H1 (cell line): ENCODE results near the gene FBLN5. TPM values are rescaled to one million over a fixed set of nuclear protein-coding genes. Genes with fewer than 3 reads are reported as not detected.

Experiments
- CTCF ChIA-PET: fragments of 300-600 bp; sonication (Branson Sonifier 250); formaldehyde crosslinking; loops from one replicate; lab custom pipeline; 2021; ENCODE audit not compliant: partially characterized antibody; lab: Charles Lee
- POLR2A ChIA-PET: fragments of 300-600 bp; sonication (Branson Sonifier 250); formaldehyde crosslinking; loops from one replicate; lab custom pipeline; 2021; ENCODE audit warnings: inconsistent platforms; ENCODE audit not compliant: partially characterized antibody; lab: Charles Lee
- DNase-seq, 2 experiments: peaks; one replicate each; pipeline versions ENCODE4 v3.0.0 to v3.0.0-alpha.2; 2010 to 2022; ENCODE audit warnings: low spot score in 2 of 2, low read depth in 1 of 2, mixed read lengths in 1 of 2
- FAIRE-seq: peaks from 2 replicates; lab custom pipeline; 2011; peaks lifted over from hg19 to GRCh38; lab: Jason Lieb, UNC
- H2AFZ ChIP-seq: 2 replicates; pipeline ENCODE4 v1.8.1; 2012; ENCODE audit warnings: low read length, inconsistent platforms
- H2AK5ac ChIP-seq: 2 replicates; pipeline ENCODE4 v1.6.1; 2013; ENCODE audit warnings: low read depth, low read length
- H2BK120ac ChIP-seq: replicated peaks from 2 replicates; pipeline ENCODE3; 2013; ENCODE audit warnings: low read depth, low read length, inconsistent platforms
- H2BK12ac ChIP-seq: 2 replicates; pipeline ENCODE4 v1.6.1; 2013; ENCODE audit warnings: low read depth, low read length
- H2BK15ac ChIP-seq: 2 replicates; pipeline ENCODE4 v1.6.1; 2013; ENCODE audit warnings: low read length
- H2BK20ac ChIP-seq: 2 replicates; pipeline ENCODE4 v1.6.1; 2013; ENCODE audit warnings: low read length
- H2BK5ac ChIP-seq: 2 replicates; pipeline ENCODE4 v1.6.1; 2013; ENCODE audit warnings: low read depth, low read length
- H3K14ac ChIP-seq: 2 replicates; pipeline ENCODE4 v1.6.1; 2013; ENCODE audit warnings: inconsistent platforms; ENCODE audit not compliant: insufficient read length
- H3K18ac ChIP-seq: 2 replicates; pipeline ENCODE4 v1.6.1; 2013; ENCODE audit warnings: low read length; ENCODE audit errors: extremely low read depth
- H3K23ac ChIP-seq: 2 replicates; pipeline ENCODE4 v1.6.1; 2013; ENCODE audit warnings: inconsistent platforms; ENCODE audit not compliant: insufficient read length
- H3K23me2 ChIP-seq: 2 replicates; pipeline ENCODE4 v1.6.1; 2013; ENCODE audit warnings: low read depth, low read length
- H3K27ac ChIP-seq: 2 replicates; pipeline ENCODE4 v1.6.1; 2011; ENCODE audit warnings: low read depth, low read length, inconsistent platforms
- H3K27me3 ChIP-seq, 4 experiments: replicated peaks in 1 of 4; 1 replicate in 1 of 4; 2 replicates in 3 of 4; pipeline versions ENCODE4 v1.6.1 to v1.8.1; 2011 to 2013; ENCODE audit warnings: low read length in 3 of 4, mild to moderate bottlenecking in 3 of 4, inconsistent platforms in 2 of 4, mixed read lengths in 2 of 4, moderate library complexity in 1 of 4; ENCODE audit not compliant: control insufficient read depth in 3 of 4, insufficient read depth in 3 of 4; ENCODE audit errors: extremely low read depth in 1 of 4
- H3K36me3 ChIP-seq, 4 experiments: 2 replicates each; pipeline versions ENCODE4 v1.6.1 to v1.8.1; 2011 to 2013; ENCODE audit warnings: mild to moderate bottlenecking in 4 of 4, low read length in 3 of 4, moderate library complexity in 2 of 4, control low read depth in 1 of 4, inconsistent platforms in 1 of 4; ENCODE audit not compliant: insufficient read depth in 4 of 4, control insufficient read depth in 2 of 4
- H3K4ac ChIP-seq: replicated peaks from 2 replicates; pipeline ENCODE3; 2013; ENCODE audit warnings: low read length, low read depth, mixed read lengths, inconsistent platforms; ENCODE audit not compliant: insufficient read length
- H3K4me1 ChIP-seq, 4 experiments: replicated peaks in 1 of 4; 1 replicate in 1 of 4; 2 replicates in 3 of 4; pipeline versions ENCODE4 v1.6.1 to v1.8.1; 2011 to 2013; ENCODE audit warnings: low read length in 3 of 4, inconsistent platforms in 2 of 4, mixed read lengths in 1 of 4; ENCODE audit not compliant: insufficient read depth in 4 of 4, control insufficient read depth in 3 of 4
- H3K4me2 ChIP-seq, 2 experiments: 2 replicates each; pipeline versions ENCODE4 v1.6.1 to v1.8.1; 2011 to 2013; ENCODE audit warnings: low read depth in 2 of 2, low read length in 2 of 2, control low read depth in 1 of 2, inconsistent platforms in 1 of 2, mild to moderate bottlenecking in 1 of 2; ENCODE audit not compliant: insufficient read depth in 1 of 2
- H3K4me3 ChIP-seq, 4 experiments: fragments of 200-600, 300-600 bp in 1 of 4; sonication (generic), shearing (Covaris generic), sonication (Bioruptor Twin) in 1 of 4; 2 replicates each; pipeline versions ENCODE4 v1.5.1 to v1.8.1; 2011 to 2016; ENCODE audit warnings: low read length in 4 of 4, low read depth in 3 of 4, control low read depth in 2 of 4, inconsistent platforms in 2 of 4, mild to moderate bottlenecking in 2 of 4, mixed read lengths in 1 of 4, moderate library complexity in 1 of 4; ENCODE audit not compliant: insufficient read depth in 2 of 4; ENCODE audit errors: extremely low read depth in 1 of 4
- H3K56ac ChIP-seq: replicated peaks from 2 replicates; pipeline ENCODE3; 2013; ENCODE audit warnings: low read depth, mild to moderate bottlenecking, mixed read lengths, low read length, inconsistent platforms; ENCODE audit not compliant: insufficient read length
- H3K79me1 ChIP-seq: 2 replicates; pipeline ENCODE4 v1.6.1; 2013; ENCODE audit warnings: low read depth, low read length, control low read depth
- H3K79me2 ChIP-seq, 2 experiments: 2 replicates each; pipeline versions ENCODE4 v1.6.1 to v1.8.1; 2012 to 2013; ENCODE audit warnings: low read length in 2 of 2, mild to moderate bottlenecking in 2 of 2, inconsistent platforms in 1 of 2; ENCODE audit not compliant: insufficient read depth in 2 of 2, control insufficient read depth in 1 of 2
- H3K9ac ChIP-seq, 4 experiments: replicated peaks in 1 of 4; 1 replicate in 1 of 4; 2 replicates in 3 of 4; pipeline versions ENCODE4 v1.6.1 to v1.8.1; 2011 to 2013; ENCODE audit warnings: low read depth in 3 of 4, low read length in 3 of 4, control low read depth in 2 of 4, mild to moderate bottlenecking in 2 of 4, moderate library complexity in 2 of 4, inconsistent platforms in 1 of 4; ENCODE audit errors: extremely low read depth in 1 of 4
- H3K9me3 ChIP-seq, 2 experiments: 2 replicates each; pipeline versions ENCODE4 v1.6.1 to v1.8.1; 2012 to 2013; ENCODE audit warnings: mild to moderate bottlenecking in 2 of 2, moderate library complexity in 2 of 2, control low read depth in 1 of 2, inconsistent platforms in 1 of 2, low read depth in 1 of 2, low read length in 1 of 2, mixed read lengths in 1 of 2; ENCODE audit not compliant: insufficient read depth in 2 of 2
- H4K20me1 ChIP-seq, 2 experiments: replicated peaks in 1 of 2; 2 replicates each; pipeline versions ENCODE3 to v1.8.1; 2011 to 2013; ENCODE audit warnings: inconsistent platforms in 2 of 2, low read length in 2 of 2, mild to moderate bottlenecking in 1 of 2; ENCODE audit not compliant: insufficient read depth in 2 of 2, control insufficient read depth in 1 of 2
- H4K5ac ChIP-seq: 2 replicates; pipeline ENCODE4 v1.6.1; 2013; ENCODE audit warnings: low read length, low read depth, mixed read lengths, inconsistent platforms; ENCODE audit not compliant: insufficient read length
- H4K8ac ChIP-seq: 2 replicates; pipeline ENCODE4 v1.8.0; 2013; ENCODE audit warnings: mild to moderate bottlenecking, moderate library complexity, low read length, inconsistent platforms; ENCODE audit not compliant: insufficient read depth; ENCODE audit errors: extremely low read depth
- H4K91ac ChIP-seq: replicated peaks from 2 replicates; pipeline ENCODE3; 2013; ENCODE audit warnings: low read length, mixed read lengths, inconsistent platforms; ENCODE audit not compliant: insufficient read length
- BRCA1 ChIP-seq: IDR thresholded peaks from 2 replicates; pipeline ENCODE4 v1.6.1; 2012; ENCODE audit warnings: low read depth, low read length, improper control_type of control experiment
- E2F6 ChIP-seq: IDR thresholded peaks from 2 replicates; pipeline ENCODE4 v1.6.1; 2012; ENCODE audit warnings: inconsistent platforms
- EP300 ChIP-seq, 2 experiments: IDR thresholded peaks; 1 replicate in 1 of 2; 2 replicates in 1 of 2; pipeline ENCODE4 v1.6.1; 2011 to 2012; ENCODE audit warnings: low read depth in 2 of 2, low read length in 2 of 2, mild to moderate bottlenecking in 2 of 2, borderline replicate concordance in 1 of 2, inconsistent platforms in 1 of 2, moderate library complexity in 1 of 2
- GABPA ChIP-seq: IDR thresholded peaks from 2 replicates; pipeline ENCODE4 v1.6.1; 2011; ENCODE audit warnings: mild to moderate bottlenecking, low read length, moderate library complexity, borderline replicate concordance; ENCODE audit not compliant: insufficient read depth
- RNF2 ChIP-seq: fragments of 200-900, 300-1000 bp; sonication (generic); IDR thresholded peaks from 2 replicates; pipeline ENCODE4 v1.7.1; 2016; ENCODE audit warnings: borderline replicate concordance, low read depth, mild to moderate bottlenecking, antibody characterized with exemption, low read length; ENCODE audit not compliant: poor library complexity, severe bottlenecking; ENCODE audit errors: missing control alignments
- RXRA ChIP-seq: IDR thresholded peaks from 2 replicates; pipeline ENCODE4 v1.6.1; 2011; ENCODE audit warnings: low read depth, mild to moderate bottlenecking, low read length, moderate library complexity; ENCODE audit not compliant: insufficient read depth
- SIRT6 ChIP-seq: IDR thresholded peaks from one replicate; pipeline ENCODE4 v1.7.1; 2012; ENCODE audit warnings: low read length, inconsistent platforms
- SIX5 ChIP-seq: IDR thresholded peaks from 2 replicates; pipeline ENCODE4 v1.6.1; 2011; ENCODE audit warnings: mild to moderate bottlenecking, low read depth, low read length
- SP4 ChIP-seq: IDR thresholded peaks from 2 replicates; pipeline ENCODE4 v1.6.1; 2012; ENCODE audit warnings: low read length, inconsistent platforms
- SRF ChIP-seq: IDR thresholded peaks from 2 replicates; pipeline ENCODE4 v1.6.1; 2011; ENCODE audit warnings: mild to moderate bottlenecking, low read depth, low read length, moderate library complexity
- YY1 ChIP-seq: IDR thresholded peaks from 2 replicates; pipeline ENCODE4 v1.6.1; 2011; ENCODE audit warnings: low read depth, mild to moderate bottlenecking, low read length
- whole genome bisulfite sequencing, 2 experiments: shearing (Covaris generic) in 1 of 2; methylation state at CpG; one replicate each; pipeline versions ENCODE4 v1.1.6 to v1.1.7; 2013 to 2015; ENCODE audit warnings: low lambda C conversion rate in 2 of 2, mixed read lengths in 2 of 2, inconsistent platforms in 1 of 2, low coverage in 1 of 2, missing lambda C conversion rate in 1 of 2; ENCODE audit not compliant: insufficient replicate concordance in 2 of 2, insufficient coverage in 1 of 2, insufficient read length in 1 of 2; ENCODE audit errors: extremely low coverage in 1 of 2, missing lambda C conversion rate in 1 of 2; 5-methylcytosine and 5-hydroxymethylcytosine counted together
- polyA plus RNA-seq, 7 experiments: library from polyadenylated mRNA; depleted of rRNA in 3 of 7; stranded (reverse) in 5 of 7; unstranded in 2 of 7; fragments of >200 nt in 5 of 7; fragments of 200-250 nt in 2 of 7; gene quantifications; 1 replicate in 5 of 7; 2 replicates in 1 of 7; 4 replicates in 1 of 7; pipeline versions ENCODE4 v1.2.1 to v1.2.3, GENCODE V29; 2011 to 2013; ENCODE audit warnings: missing spikeins in 2 of 7, mixed read lengths in 2 of 7
- total RNA-seq: library from RNA; stranded (reverse); fragmentation: NEBNext Ultra II Directional; extraction: Animal tissue kit (Norgen Biotek cat#: 25700); gene quantifications from 2 replicates; pipeline ENCODE4 v1.2.1, GENCODE V29; 2021
- TF ChIP-seq, protein P1 (sequence below): IDR thresholded peaks from 2 replicates; pipeline ENCODE4 v1.6.1; 2012; ENCODE audit warnings: inconsistent platforms

FBLN5 gene
- total and polyA plus RNA-seq, 2 of the 8 experiments (the other 6 are each of a cell fraction or from before 2014, with no cell fraction given), result 0.88 to 3.5 TPM

DNA sequence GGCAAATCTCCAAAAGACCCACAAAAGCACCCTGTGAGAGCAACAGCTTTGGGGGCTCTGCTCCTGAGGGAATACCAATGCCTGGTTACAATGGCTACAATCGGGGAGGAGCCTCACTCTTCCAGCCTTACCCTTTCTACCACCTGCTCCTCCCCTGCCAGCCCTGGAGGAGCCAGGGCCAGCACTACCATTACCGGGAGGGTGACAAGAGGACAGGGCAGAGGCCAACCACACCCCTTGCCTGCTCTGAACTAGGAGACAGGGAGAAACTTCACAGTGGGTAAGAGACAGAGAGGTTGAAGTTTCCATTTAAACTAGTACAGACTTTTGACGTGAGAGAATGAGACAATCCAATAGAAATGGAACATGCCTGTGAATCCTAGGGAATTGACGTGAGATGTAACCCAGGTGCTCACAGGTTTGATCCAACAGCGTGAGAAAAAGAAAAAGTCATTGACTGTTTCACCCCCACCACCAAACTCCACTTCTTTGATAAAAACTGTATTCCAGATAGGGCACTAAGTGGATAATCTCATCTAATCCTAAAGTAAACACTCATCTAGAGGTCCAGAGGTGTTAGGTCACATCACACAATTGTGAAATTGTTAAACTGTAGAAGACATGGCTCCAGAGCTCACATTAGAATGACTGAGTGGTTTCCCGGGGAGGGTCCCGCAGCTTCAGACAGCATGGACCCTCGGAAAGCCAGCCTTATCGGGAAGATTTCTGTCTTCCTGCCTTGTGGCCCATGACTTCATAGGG is 71.8 kb downstream of the FBLN5 start:
- Histone ChIP-seq H3K27me3 (no peaks in the 10 kb centered on the region), H2BK5ac (no peak overlapping the region), H2BK12ac (no peak overlapping the region), H3K79me2 (no peaks in the 10 kb centered on the region), H2BK120ac (no peak overlapping the region), H3K9me3 (no peaks in the 10 kb centered on the region), H3K4me2 (no peak overlapping the region), H3K27ac (no peak overlapping the region), H3K79me1 (no peaks in the 10 kb centered on the region), H3K18ac (no peak overlapping the region), H3K23me2 (no peaks in the 10 kb centered on the region), H3K4me3 (no peak overlapping the region), H2AFZ (no peak overlapping the region), H2BK15ac (no peak overlapping the region), H3K14ac (no peak overlapping the region), H3K9ac (no peak overlapping the region), H3K56ac (no peak overlapping the region), H4K20me1 (no peaks in the 10 kb centered on the region), H2BK20ac (no peak overlapping the region), H3K36me3 (no peaks in the 10 kb centered on the region), H4K8ac (no peak overlapping the region), H3K23ac (no peak overlapping the region), H4K91ac (no peak overlapping the region), H3K4me1 (no peaks in the 10 kb centered on the region), H3K4ac (no peak overlapping the region), H2AK5ac (no peak overlapping the region), H4K5ac (no peak overlapping the region)
- CTCF ChIA-PET, result interaction anchor here (0.7 to 1.2 kb wide), 6 partner anchors 10 to 144 kb away, joined by 3 to 7 read pairs (median 4); partner anchors contain the start of gene CATSPERB
- FAIRE-seq (no peak), DNase-seq (no peak)
- WGBS, 2 experiments, result 89% methylated on average over 9 of the region's 9 CpGs; no CpG with 5 or more reads in 1 of the 2 experiments
- POLR2A ChIA-PET, result no interaction called here
- TF ChIP-seq, protein P1, sequence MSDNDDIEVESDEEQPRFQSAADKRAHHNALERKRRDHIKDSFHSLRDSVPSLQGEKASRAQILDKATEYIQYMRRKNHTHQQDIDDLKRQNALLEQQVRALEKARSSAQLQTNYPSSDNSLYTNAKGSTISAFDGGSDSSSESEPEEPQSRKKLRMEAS, result no peak
- TF ChIP-seq SP4, result no peak
- no peak for TF ChIP-seq BRCA1
- no peak for TF ChIP-seq RXRA
- no peak for TF ChIP-seq GABPA
- TF ChIP-seq SRF, result no peak
- TF ChIP-seq YY1, result no peak
- TF ChIP-seq SIRT6, result no peak
- TF ChIP-seq E2F6, result no peak
- TF ChIP-seq EP300 (IDR thresholded peaks at IDR 0.05; ENCODE audit: borderline replicate concordance in 1 of 2, low read depth in 2 of 2, low read length in 2 of 2), result no peak
- TF ChIP-seq RNF2, result no peak
- TF ChIP-seq SIX5, result no peak
